ENCODE data around the gene CLDN20. TPM values are rescaled to one million over a fixed set of nuclear protein-coding genes. Genes with fewer than 3 reads are reported as not detected.
"Not testable (repeated sequence)": the region's sequence is repeated elsewhere in the genome, so short reads cannot be mapped to it uniquely, and the experiment has no call there.

CLDN20 gene
- total RNA-seq, 1 donor from 2014 or later, result not detected

- no peak for TF ChIP-seq CTCF (conservative IDR thresholded peaks at IDR 0.05)
- H3K4me1 Mint-ChIP-seq, result peaks cover 6% of the 10 kb centered on the region
- no peak overlapping the region for H3K27ac Mint-ChIP-seq (ENCODE audit: unreplicated experiment)
- DNase-seq (ENCODE audit: low read depth, low spot score), result no peak
- H3K36me3 Mint-ChIP-seq (ENCODE audit: low read depth), result peaks cover 27% of the 10 kb centered on the region
- no peak overlapping the region for H3K4me3 Mint-ChIP-seq
- H3K9me3 Mint-ChIP-seq, result peaks cover 3% of the 10 kb centered on the region
- no peaks in the 10 kb centered on the region for H3K27me3 Mint-ChIP-seq (ENCODE audit: low read depth)
Observed at GRCh38 chr6:155227046-155227445, 36.8 kb upstream of the CLDN20 start.

DNA sequence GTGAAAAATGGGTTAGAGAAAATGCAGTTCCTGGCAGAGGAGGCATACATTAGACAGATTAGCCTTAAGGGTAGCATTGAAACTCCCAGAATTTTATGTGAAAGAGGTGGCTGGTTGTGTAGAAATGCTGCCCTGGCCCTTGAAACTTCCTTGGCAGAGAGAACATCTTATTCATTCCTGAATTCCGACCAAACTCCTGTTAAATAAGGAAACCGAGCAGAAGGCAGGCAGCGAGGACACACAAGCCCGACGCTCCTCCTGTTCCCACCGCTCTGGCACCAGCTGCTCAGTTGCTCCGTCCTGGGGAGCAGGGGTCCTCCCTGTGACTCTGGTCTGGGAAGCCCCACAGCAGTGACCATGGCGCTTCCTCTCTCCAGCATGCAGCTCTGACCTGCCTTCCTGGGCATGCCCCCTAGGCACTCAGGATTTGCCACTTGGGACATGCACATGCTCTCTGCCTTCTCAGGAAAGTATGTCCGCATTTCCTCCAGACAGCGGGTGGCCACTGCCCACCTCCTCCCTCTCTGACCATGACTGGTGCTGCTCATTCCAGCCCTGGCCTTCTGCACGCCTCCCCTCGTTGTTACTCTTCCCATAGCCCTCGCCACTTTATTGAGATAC is 35.2 kb upstream of the CLDN20 start:
- H3K9me3 Mint-ChIP-seq, result peaks cover 3% of the 10 kb centered on the region
- H3K27ac Mint-ChIP-seq (ENCODE audit: unreplicated experiment), result peak overlapping the region; percentile 64

DNA sequence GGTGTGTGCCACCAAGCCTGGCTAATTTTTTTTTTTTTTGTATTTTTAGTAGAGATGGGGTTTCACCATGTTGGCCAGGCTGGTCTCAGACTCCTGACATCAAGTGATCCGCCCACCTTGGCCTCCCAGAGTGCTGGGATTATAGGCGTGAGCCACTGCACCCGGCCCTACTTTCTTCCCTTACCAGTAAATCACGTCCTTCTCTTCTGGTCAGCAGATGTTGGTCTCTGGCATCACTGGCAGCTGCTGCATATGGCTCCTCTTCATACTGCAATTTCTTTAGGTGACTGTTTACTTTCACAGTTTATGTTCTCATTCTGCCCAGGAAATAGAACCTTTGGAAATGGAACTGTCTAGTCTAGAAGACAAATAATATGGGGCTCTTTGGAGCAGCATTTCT is 32.8 kb upstream of the CLDN20 start:
- H3K27me3 Mint-ChIP-seq (ENCODE audit: low read depth); H3K4me1 Mint-ChIP-seq; DNase-seq (ENCODE audit: low read depth, low spot score); H3K9me3 Mint-ChIP-seq; H3K27ac Mint-ChIP-seq (ENCODE audit: unreplicated experiment); H3K4me3 Mint-ChIP-seq: not testable (repeated sequence)
- peaks cover 35% of the 10 kb centered on the region for H3K36me3 Mint-ChIP-seq (ENCODE audit: low read depth)

More for the DNA sequence above, 35.2 kb upstream of the CLDN20 start:
- Mint-ChIP-seq H3K36me3 (ENCODE audit: low read depth) (peaks cover 27% of the 10 kb centered on the region), H3K4me1 (peaks cover 6% of the 10 kb centered on the region), H3K4me3 (no peak overlapping the region), H3K27me3 (ENCODE audit: low read depth) (no peaks in the 10 kb centered on the region)
- TF ChIP-seq CTCF (conservative IDR thresholded peaks at IDR 0.05), result no peak
- no peak for DNase-seq (ENCODE audit: low read depth, low spot score)

- no peaks in the 10 kb centered on the region for H3K4me1 Mint-ChIP-seq
- no peak for DNase-seq (ENCODE audit: low read depth, low spot score)
- no peak for TF ChIP-seq CTCF (conservative IDR thresholded peaks at IDR 0.05)
- no peak overlapping the region for H3K4me3 Mint-ChIP-seq
- H3K36me3 Mint-ChIP-seq (ENCODE audit: low read depth), result peaks cover 30% of the 10 kb centered on the region
- peaks cover under 1% of the 10 kb centered on the region for H3K9me3 Mint-ChIP-seq
- H3K27me3 Mint-ChIP-seq (ENCODE audit: low read depth), result no peaks in the 10 kb centered on the region
- no peak overlapping the region for H3K27ac Mint-ChIP-seq (ENCODE audit: unreplicated experiment)
Observed at GRCh38 chr6:155232848-155233247, 31.0 kb upstream of the CLDN20 start.

DNA sequence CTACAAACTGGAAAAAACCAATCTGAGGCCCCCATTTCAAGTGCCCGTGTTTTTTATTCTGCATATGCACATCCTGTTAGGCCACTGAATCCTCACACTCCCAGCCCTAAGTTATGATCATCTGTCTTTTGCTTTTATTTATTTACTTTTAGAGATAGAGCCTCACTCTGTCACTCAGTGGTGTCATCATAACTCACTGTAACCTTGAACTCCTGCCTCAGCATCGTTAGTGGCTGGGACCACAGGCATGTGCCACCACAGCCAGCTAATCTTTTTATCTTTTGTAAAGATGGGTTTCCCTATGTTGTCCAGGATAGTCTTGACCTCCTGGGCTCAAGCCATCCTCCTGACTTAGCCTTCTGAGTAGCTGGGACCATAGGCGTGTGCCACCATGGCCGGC is 29.6 kb upstream of the CLDN20 start:
- no peak overlapping the region for H3K4me3 Mint-ChIP-seq
- H3K9me3 Mint-ChIP-seq, result peaks cover 6% of the 10 kb centered on the region
- H3K27me3 Mint-ChIP-seq (ENCODE audit: low read depth), result no peaks in the 10 kb centered on the region
- H3K4me1 Mint-ChIP-seq, result no peaks in the 10 kb centered on the region
- no peak for TF ChIP-seq CTCF (conservative IDR thresholded peaks at IDR 0.05)
- DNase-seq (ENCODE audit: low read depth, low spot score), result no peak
- no peak overlapping the region for H3K27ac Mint-ChIP-seq (ENCODE audit: unreplicated experiment)
- peaks cover 38% of the 10 kb centered on the region for H3K36me3 Mint-ChIP-seq (ENCODE audit: low read depth)

GRCh38 chr6:155234687-155235086 is 29.1 kb upstream of the CLDN20 start:
- TF ChIP-seq CTCF (conservative IDR thresholded peaks at IDR 0.05), result no peak
- no peak overlapping the region for H3K4me3 Mint-ChIP-seq
- H3K27me3 Mint-ChIP-seq (ENCODE audit: low read depth), result no peaks in the 10 kb centered on the region
- peaks cover 6% of the 10 kb centered on the region for H3K9me3 Mint-ChIP-seq
- no peaks in the 10 kb centered on the region for H3K4me1 Mint-ChIP-seq
- peaks cover 36% of the 10 kb centered on the region for H3K36me3 Mint-ChIP-seq (ENCODE audit: low read depth)
- DNase-seq (ENCODE audit: low read depth, low spot score), result no peak
- peak overlapping the region; percentile 23 for H3K27ac Mint-ChIP-seq (ENCODE audit: unreplicated experiment)
